RWPE2 (cell line): ENCODE results near the gene KCNK10.

ENCODE experiments used
- ATAC-seq: fragments of 200-7000 bp; cut with Tn5 transposase; 3 replicates; pipeline ENCODE4 v1.9.1; 2021; ENCODE audit warnings: low read depth
- DNase-seq: peaks from one replicate; pipeline ENCODE4 v3.0.0-alpha.2; 2020; ENCODE audit warnings: low spot score
- H3K27ac ChIP-seq: fragments of 450-650 bp; 2 replicates; pipeline ENCODE4 v1.5.1; 2017; ENCODE audit warnings: mild to moderate bottlenecking; ENCODE audit not compliant: poor library complexity, severe bottlenecking
- H3K27me3 ChIP-seq: fragments of 250-450 bp; sonication (Bioruptor Pico); 2 replicates; pipeline ENCODE4 v1.5.1; 2021; ENCODE audit warnings: mild to moderate bottlenecking, moderate library complexity; ENCODE audit not compliant: insufficient read depth, poor library complexity, severe bottlenecking
- H3K36me3 ChIP-seq: fragments of 250-450 bp; sonication (Bioruptor Pico); 2 replicates; pipeline ENCODE4 v1.5.1; 2020; ENCODE audit warnings: low read depth, mild to moderate bottlenecking, moderate library complexity
- H3K4me1 ChIP-seq: fragments of 250-450 bp; sonication (Bioruptor Pico); 2 replicates; pipeline ENCODE4 v1.5.1; 2021; ENCODE audit warnings: mild to moderate bottlenecking, moderate library complexity; ENCODE audit not compliant: insufficient read depth, poor library complexity, severe bottlenecking
- H3K4me3 ChIP-seq: fragments of 250-450 bp; sonication (Bioruptor Pico); 2 replicates; pipeline ENCODE4 v1.5.1; 2021; ENCODE audit warnings: mild to moderate bottlenecking, moderate library complexity; ENCODE audit not compliant: severe bottlenecking
- H3K9me3 ChIP-seq: fragments of 250-450 bp; sonication (Bioruptor Pico); 2 replicates; pipeline ENCODE4 v1.5.1; 2021; ENCODE audit warnings: mild to moderate bottlenecking, moderate library complexity; ENCODE audit not compliant: severe bottlenecking
- CTCF ChIP-seq: fragments of 450-650 bp; IDR thresholded peaks from one replicate; pipeline ENCODE4 v1.5.1; 2017; ENCODE audit warnings: mild to moderate bottlenecking, moderate library complexity; ENCODE audit not compliant: poor library complexity, severe bottlenecking

KCNK10 gene

GRCh38 chr14:88354358-88354757 lies 31.3 kb upstream of the KCNK10 start:
- H3K4me1 ChIP-seq, result no peaks in the 10 kb centered on the region
- H3K27ac ChIP-seq, result no peak overlapping the region
- H3K4me3 ChIP-seq, result no peak overlapping the region
- H3K36me3 ChIP-seq, result no peaks in the 10 kb centered on the region
- H3K27me3 ChIP-seq, result no peaks in the 10 kb centered on the region
- no peak for DNase-seq
- no peak for ATAC-seq
- TF ChIP-seq CTCF, result no peak
- H3K9me3 ChIP-seq, result no peaks in the 10 kb centered on the region

GRCh38 chr14:88352698-88353097 lies 29.6 kb upstream of the KCNK10 start:
- H3K27ac ChIP-seq, result no peak overlapping the region
- no peaks in the 10 kb centered on the region for H3K36me3 ChIP-seq
- no peak for DNase-seq
- no peak for TF ChIP-seq CTCF
- H3K4me3 ChIP-seq, result no peak overlapping the region
- ATAC-seq, result peak; percentile 18; the same call in 1 of the 3 replicates
- no peaks in the 10 kb centered on the region for H3K9me3 ChIP-seq
- H3K27me3 ChIP-seq, result no peaks in the 10 kb centered on the region
- H3K4me1 ChIP-seq, result no peaks in the 10 kb centered on the region

- DNase-seq (no peak), ATAC-seq (peak; percentile 55; the same call in 2 of the 3 replicates)
- TF ChIP-seq CTCF, result no peak
- H3K27me3 ChIP-seq, result no peaks in the 10 kb centered on the region
- no peak overlapping the region for H3K27ac ChIP-seq
- H3K4me1 ChIP-seq, result no peaks in the 10 kb centered on the region
- H3K9me3 ChIP-seq, result no peaks in the 10 kb centered on the region
- no peak overlapping the region for H3K4me3 ChIP-seq
- no peaks in the 10 kb centered on the region for H3K36me3 ChIP-seq
Measured at GRCh38 chr14:88351966-88352691, 29.1 kb upstream of the KCNK10 start.

GRCh38 chr14:88348546-88348945 lies 25.5 kb upstream of the KCNK10 start:
- ATAC-seq (no peak), DNase-seq (no peak)
- no peaks in the 10 kb centered on the region for H3K9me3 ChIP-seq
- no peak overlapping the region for H3K4me3 ChIP-seq
- H3K27me3 ChIP-seq, result no peaks in the 10 kb centered on the region
- H3K4me1 ChIP-seq, result no peaks in the 10 kb centered on the region
- no peaks in the 10 kb centered on the region for H3K36me3 ChIP-seq
- no peak for TF ChIP-seq CTCF
- no peak overlapping the region for H3K27ac ChIP-seq

- DNase-seq, result no peak
Measured at GRCh38 chr14:88346048-88346639, 23.1 kb upstream of the KCNK10 start.

More at GRCh38 chr14:88346048-88346639, 23.1 kb upstream of the KCNK10 start:
- no peak overlapping the region for H3K27ac ChIP-seq
- no peaks in the 10 kb centered on the region for H3K36me3 ChIP-seq
- no peaks in the 10 kb centered on the region for H3K9me3 ChIP-seq
- no peaks in the 10 kb centered on the region for H3K4me1 ChIP-seq
- H3K27me3 ChIP-seq, result no peaks in the 10 kb centered on the region
- H3K4me3 ChIP-seq, result no peak overlapping the region
- no peak for TF ChIP-seq CTCF
- ATAC-seq, result peak; percentile 33; the same call in 2 of the 3 replicates
